ENCODE results near the gene KLRB1.
"Not testable (repeated sequence)": the region's sequence is repeated elsewhere in the genome, so short reads cannot be mapped to it uniquely, and the experiment has no call there.

The KLRB1 gene

GRCh38 chr12:9607716-9608115, at the start of gene KLRB1:
KLRB1 (minus strand) TSS chr12:9607916; CDS start chr12:9607839, 77 bp downstream.
- DNase-seq, result peak in 1 of 2 donors; percentile 27

DNA sequence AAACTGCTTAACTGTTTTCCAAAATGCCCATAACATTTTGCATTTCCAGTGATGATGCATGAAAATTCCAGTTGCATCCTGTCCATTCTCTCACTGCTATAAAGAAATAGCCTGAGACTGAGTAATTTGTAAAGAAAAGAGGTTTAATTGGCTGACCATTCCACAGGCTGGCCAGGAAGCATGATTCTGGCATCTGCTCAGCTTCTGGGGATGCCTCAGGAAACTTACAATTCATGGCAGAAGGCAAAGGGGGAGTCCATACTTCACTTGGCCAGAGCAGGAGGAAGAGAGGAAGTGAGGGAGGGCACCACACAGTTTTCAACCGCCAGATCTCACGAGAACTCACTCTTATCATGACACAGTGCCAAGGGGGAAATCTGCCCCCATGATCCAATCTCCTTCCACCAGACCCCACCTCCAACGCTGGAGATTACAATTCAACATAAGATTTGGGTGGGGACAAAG, 43.6 kb upstream of the KLRB1 start:
- peak; percentile 53 to 75 for DNase-seq

DNA sequence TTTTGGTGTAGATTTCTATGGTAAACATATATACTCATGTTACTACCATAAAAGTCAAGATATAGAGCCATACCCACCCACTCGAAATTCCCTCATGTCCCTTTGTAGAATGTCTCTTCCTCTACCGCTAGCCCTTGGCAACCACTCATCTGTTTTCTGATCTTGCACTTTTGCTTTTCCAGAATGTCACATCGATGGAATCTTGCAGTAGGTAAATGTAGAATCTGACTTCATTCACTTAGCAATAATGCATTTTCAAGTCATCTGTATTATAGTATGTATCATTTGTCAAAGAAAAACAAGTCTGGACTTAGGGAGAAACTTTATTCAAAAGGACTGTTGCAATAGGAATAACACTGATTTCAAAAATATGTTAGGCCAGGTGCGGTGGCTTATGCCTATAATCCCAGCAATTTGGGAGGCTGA, 42.4 kb upstream of the KLRB1 start:
- DNase-seq, result peak in 1 of 2 donors; percentile 44

- peak; percentile 57 to 59 for DNase-seq
Observed at GRCh38 chr12:9649532-9649940, 41.8 kb upstream of the KLRB1 start.

- peak in 1 of 2 donors; percentile 53 for DNase-seq
Observed at GRCh38 chr12:9648701-9649531, 41.2 kb upstream of the KLRB1 start.

DNA sequence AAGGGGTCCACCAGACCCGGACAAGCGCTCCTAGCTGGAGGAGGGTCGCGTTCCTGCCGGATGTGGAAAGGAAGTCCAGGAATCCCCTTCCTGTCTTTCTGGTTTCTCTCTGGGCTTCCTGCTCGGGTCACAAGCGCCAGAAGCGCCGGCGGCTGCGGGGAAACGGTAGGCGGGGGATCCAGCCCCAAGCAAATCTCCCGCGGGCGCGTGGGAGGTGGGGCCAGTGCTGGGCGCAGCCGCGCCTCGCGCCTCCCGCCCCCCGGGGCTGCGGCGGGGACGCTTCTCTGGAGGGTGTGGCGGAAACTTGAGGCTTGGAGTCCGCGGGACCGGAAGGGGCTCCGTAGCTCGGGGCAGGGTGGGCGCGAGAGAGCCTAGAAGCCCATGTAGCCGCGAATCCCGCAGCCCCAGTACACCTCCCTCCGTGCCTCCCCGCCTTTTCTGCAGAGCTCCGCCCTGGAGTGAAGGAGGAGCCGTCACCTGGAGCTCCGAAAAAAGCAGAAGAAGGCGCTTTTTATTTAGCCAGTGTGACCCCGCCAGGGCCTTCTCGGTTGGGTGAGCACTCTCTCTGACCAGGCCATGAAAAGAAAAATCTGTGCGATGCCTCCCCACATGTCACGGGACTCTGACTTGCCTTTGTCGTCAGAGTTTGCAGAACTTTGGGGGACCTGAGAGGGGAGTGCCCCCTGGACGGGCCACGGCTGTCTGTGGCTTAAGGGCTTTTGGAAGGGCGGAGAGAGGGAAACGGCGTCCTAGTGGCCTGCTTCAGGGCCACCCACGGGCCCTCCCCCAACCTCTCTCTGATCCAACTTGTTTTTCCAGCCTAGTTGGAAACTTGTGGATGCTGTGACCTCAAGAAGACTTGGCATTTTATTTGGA, 40.3 kb upstream of the KLRB1 start:
- DNase-seq, result peak; percentile 92 to 95

GRCh38 chr12:9646794-9647781, 39.4 kb upstream of the KLRB1 start:
- peak in 1 of 2 donors; percentile 50 for DNase-seq

DNA sequence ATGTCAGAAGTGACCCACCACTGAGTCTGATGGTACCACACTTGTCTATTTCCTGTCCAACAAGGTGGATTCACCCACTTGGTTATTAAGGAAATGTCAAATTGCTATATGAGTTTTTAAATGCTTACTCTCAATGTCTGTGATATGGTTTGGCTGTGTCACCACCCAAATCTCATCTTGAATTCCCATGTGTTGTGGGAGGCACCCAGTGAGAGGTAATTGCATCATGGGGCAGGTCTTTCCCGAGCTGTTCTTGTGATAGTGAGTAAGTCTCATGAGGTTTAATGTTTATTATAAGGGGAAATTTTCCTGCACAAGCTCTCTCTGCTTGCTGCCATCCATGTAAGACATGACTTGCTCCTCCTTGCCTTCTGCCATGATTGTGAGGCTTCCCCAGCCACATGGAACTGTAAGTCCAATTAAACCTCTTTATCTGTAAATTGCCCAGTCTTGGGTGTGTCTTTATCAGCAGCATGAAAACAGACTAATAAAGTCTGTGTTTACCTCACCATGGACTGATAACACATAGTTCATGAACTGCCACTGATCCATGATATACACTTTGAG, 37.4 kb upstream of the KLRB1 start:
- DNase-seq, result not testable (repeated sequence)

DNA sequence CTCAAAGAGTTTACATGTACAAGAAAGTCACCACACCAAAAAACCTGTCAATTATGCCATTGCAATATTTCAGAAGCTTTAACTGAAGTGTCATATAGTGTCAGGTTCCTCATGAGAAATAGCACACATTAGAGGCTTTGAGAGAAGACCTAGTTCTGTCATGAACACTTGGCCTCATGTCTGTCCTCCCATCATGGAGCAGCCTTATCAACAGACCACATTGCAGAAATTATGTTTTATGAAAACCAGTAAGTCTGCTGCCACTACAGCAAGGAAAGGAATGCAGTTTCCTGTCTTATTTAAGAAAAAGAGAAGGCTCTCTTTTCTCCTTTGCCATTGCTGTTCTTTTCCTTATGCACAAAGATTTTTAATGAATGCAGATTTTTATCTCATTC, 35.5 kb upstream of the KLRB1 start:
- no peak for DNase-seq

GRCh38 chr12:9642606-9643265, 35.0 kb upstream of the KLRB1 start:
- no peak for DNase-seq

- no peak for DNase-seq
Observed at GRCh38 chr12:9640024-9640423, 32.3 kb upstream of the KLRB1 start.

DNA sequence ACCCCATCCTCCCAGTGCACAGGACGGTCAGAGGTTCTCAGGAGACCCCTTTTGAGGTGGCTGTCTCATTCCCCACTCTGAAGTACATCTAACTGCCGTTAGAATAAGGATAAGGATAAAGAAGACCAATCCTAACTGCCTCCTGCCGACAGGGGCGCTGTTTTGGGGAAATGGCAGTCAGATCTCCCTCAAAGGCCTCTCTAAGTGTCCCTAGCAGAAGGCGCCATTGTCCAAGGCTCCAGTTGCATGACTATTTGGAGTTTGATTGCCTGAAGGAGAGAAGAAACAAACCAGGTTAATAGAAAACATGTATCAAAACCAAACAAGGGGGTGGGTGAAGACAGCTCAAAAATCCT, 29.1 kb upstream of the KLRB1 start:
- no peak for DNase-seq

DNA sequence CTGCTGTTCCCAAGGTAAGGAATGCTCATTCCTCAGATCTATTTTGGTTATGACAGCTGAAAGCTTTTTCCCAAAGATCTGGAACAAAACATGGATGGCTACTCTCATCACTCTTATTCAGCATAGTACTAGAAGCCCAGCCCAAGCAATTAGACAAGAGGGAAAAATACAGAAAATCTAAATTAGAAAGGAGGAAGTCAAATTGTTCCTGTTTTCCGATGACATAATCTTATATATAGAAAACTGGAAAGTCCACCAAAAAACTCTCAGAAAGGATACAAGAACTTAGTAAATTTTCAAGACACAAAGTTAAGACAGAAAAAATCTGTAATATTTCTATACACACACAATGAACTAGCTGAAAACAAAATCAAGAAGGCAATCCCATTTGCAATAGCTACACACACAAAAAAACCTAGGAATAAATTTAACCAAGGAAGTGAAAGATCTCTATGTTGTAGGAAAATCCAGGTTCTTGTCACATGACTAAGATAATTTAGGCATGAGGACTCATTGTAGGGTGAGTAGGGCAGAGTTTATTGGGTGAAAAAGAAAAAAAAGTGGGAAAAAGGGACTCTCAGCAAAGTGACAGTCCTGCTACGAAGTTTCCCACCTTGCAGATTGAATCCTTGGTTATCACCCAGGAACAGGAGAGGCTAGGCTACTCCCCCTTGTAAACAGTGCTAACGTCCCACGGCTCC, 28.6 kb upstream of the KLRB1 start:
- DNase-seq, result no peak

DNA sequence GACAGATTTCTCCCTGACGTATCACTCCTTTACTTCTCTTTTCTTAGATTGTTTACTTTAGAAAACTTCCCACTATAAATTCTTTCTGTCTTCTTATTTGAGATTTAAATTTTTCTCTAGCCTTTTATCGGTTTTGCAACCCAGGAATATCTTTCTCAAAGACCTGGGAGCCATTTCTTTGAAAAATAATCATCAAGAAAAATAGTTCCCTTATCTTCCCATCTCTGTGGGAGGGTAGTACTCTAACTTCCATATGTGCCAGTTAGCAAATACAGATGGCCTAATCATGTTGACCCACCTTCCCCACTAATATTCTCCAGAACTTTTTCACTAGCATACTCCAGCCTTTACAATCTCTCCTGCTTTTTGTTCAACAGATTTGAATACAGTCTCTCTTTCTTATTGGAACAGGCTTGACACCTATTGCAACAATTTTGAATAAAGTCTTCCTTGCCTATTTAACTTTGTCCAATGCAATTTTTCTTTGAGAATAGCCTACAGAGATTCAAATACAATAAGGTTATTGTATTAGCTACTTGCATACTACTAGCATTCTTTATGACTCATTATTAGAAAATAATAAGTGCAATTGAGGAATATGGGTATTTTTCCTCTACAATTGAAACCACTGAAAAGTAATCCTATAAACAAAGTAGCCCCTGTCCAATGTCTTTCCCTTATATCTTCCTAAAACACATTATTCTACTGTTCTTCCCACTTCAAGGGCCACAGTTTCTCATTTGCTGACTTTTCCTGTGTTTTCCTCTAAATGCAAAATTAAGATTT, 27.4 kb upstream of the KLRB1 start:
- DNase-seq, result no peak

- peak; percentile 78 to 86 for DNase-seq
Observed at GRCh38 chr12:9634177-9634803, 26.6 kb upstream of the KLRB1 start.

DNA sequence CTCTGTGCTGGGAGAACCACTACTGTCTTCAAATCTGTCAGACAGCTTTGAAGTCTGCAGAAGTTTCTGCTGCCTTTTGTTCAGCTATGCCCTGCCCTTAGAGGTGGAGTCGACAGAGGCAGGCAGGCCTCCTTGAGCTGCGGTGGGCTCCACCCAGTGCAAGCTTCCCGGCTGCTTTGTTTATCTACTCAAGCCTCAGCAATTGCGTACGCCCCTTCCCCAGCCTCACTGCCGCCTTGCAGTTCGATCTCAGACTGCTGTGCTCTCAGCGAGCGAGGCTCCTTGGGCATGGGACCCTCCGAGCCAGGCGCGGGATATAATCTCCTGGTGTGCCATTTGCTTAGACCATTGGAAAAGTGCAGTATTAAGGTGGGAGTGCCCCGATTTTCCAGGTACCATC, 25.1 kb upstream of the KLRB1 start:
- DNase-seq, result peak in 1 of 2 donors; percentile 24

- DNase-seq, result no peak
Observed at GRCh38 chr12:9626821-9627220, 19.1 kb upstream of the KLRB1 start.

DNA sequence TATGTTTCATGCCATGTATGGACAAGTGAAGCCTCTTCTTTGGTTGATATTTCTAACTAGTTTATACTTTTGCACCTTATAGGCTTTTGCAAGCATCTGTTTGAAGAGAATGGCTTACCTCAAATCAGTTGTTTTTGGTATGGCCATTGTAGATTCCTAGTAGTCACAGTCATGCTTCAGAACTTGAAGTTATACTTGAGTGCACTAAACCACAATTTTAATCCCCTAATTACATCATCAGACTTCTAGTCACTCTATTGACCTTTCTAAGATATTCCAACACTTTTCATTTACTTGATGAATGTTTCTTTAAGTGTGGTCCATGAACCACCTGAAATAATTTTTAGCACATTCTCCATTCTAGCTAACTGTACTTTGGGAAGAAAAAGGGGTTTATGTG, 18.6 kb upstream of the KLRB1 start:
- DNase-seq, result no peak

GRCh38 chr12:9625019-9625418, 17.3 kb upstream of the KLRB1 start:
- DNase-seq, result no peak

Measured in CD4-positive, alpha-beta T cell treated with Interleukin-4 for 1 hour (primary cell).